K562 (cell line): ENCODE data around the gene CCND3. TPM values are rescaled to one million over a fixed set of nuclear protein-coding genes. Genes with fewer than 3 reads are reported as not detected.

Source experiments
- CCAR2 ChIP-seq: fragments of 200-400 bp; formaldehyde crosslinking; IDR thresholded peaks from 2 replicates; pipeline ENCODE4 v1.6.1; 2017; ENCODE audit warnings: mild to moderate bottlenecking, low read depth, low read length
- CHD2 ChIP-seq: IDR thresholded peaks from 2 replicates; pipeline ENCODE4 v1.6.1; 2011; ENCODE audit warnings: low read depth, low read length
- CTBP1 ChIP-seq: fragments of 450-650 bp; IDR thresholded peaks from 2 replicates; pipeline ENCODE4 v1.6.1; 2016; ENCODE audit warnings: borderline replicate concordance
- IRF2 ChIP-seq: sonication (generic); formaldehyde crosslinking; IDR thresholded peaks from 2 replicates; pipeline ENCODE4 v1.8.1; 2022; ENCODE audit warnings: mild to moderate bottlenecking, missing genetic modification reagents
- NRF1 ChIP-seq, 2 experiments: fragments of 450-650 bp; IDR thresholded peaks in 1 of 2; conservative IDR thresholded peaks in 1 of 2; 2 replicates each; pipeline ENCODE4 v1.6.1; 2014; ENCODE audit warnings: mild to moderate bottlenecking in 2 of 2
- PCBP2 ChIP-seq: fragments of 200-400 bp; formaldehyde crosslinking; IDR thresholded peaks from 2 replicates; pipeline ENCODE4 v1.6.1; 2018; ENCODE audit warnings: low read length, low read depth, mild to moderate bottlenecking, moderate library complexity; ENCODE audit not compliant: poor library complexity, severe bottlenecking
- PHF20 ChIP-seq: fragments of 450-650 bp; IDR thresholded peaks from 2 replicates; pipeline ENCODE4 v1.6.1; 2018; ENCODE audit not compliant: partially characterized antibody
- PTBP1 ChIP-seq: fragments of 200-400 bp; formaldehyde crosslinking; IDR thresholded peaks from 2 replicates; pipeline ENCODE4 v1.6.1; 2017; ENCODE audit warnings: low read depth, low read length
- YY1 ChIP-seq, 3 experiments: IDR thresholded peaks; 2 replicates each; pipeline ENCODE4 v1.6.1; 2011; ENCODE audit warnings: low read length in 2 of 3, mild to moderate bottlenecking in 2 of 3, moderate library complexity in 2 of 3, borderline replicate concordance in 1 of 3, control low read depth in 1 of 3, low read depth in 1 of 3; ENCODE audit not compliant: insufficient read depth in 3 of 3, insufficient replicate concordance in 2 of 3, control insufficient read depth in 1 of 3, insufficient read length in 1 of 3; ENCODE audit errors: extremely low read depth in 1 of 3
- ZFP1 ChIP-seq: fragments of 450-650 bp; formaldehyde crosslinking; IDR thresholded peaks from 2 replicates; pipeline ENCODE4 v1.4.0; 2020; ENCODE audit warnings: mild to moderate bottlenecking, mixed read lengths
- polyA plus RNA-seq, 8 experiments: library from polyadenylated mRNA; depleted of rRNA in 4 of 8; stranded (reverse) in 5 of 8; unstranded in 3 of 8; fragments of >200 nt; fragmentation: Nextera tagmentation in 2 of 8; fragmentation: Illumina TruSeq in 1 of 8; extraction: Ambion mirVana in 2 of 8; extraction: Trizol in 1 of 8; gene quantifications; 2 replicates each; pipeline versions ENCODE4 v1.2.1 to v1.2.3, GENCODE V29; 2011 to 2014; ENCODE audit warnings: inconsistent platforms in 1 of 8, missing spikeins in 1 of 8
- total RNA-seq, 7 experiments: library from RNA; depleted of rRNA in 6 of 7; stranded (reverse); fragments of >200 nt in 6 of 7; fragmentation: Illumina TruSeq in 2 of 7; extraction: Trizol in 2 of 7; gene quantifications; 2 replicates each; pipeline versions ENCODE4 v1.2.1 to v1.2.3, GENCODE V29; 2011 to 2021; ENCODE audit warnings: low replicate concordance in 1 of 7
- TF ChIP-seq, protein P1 (sequence below): fragments of 250-450 bp; sonication (Bioruptor Pico); IDR thresholded peaks from 2 replicates; pipeline ENCODE4 v1.5.1; 2021; ENCODE audit warnings: mild to moderate bottlenecking
- TF ChIP-seq, protein P2 (sequence below): fragments of 450-650 bp; IDR thresholded peaks from 2 replicates; pipeline ENCODE4 v1.6.1; 2017; ENCODE audit warnings: antibody characterized with exemption
- TF ChIP-seq, protein P3 (sequence below): sonication (generic); formaldehyde crosslinking; IDR thresholded peaks from 2 replicates; pipeline ENCODE4 v1.8.0; 2022; ENCODE audit warnings: mild to moderate bottlenecking, missing genetic modification reagents, borderline replicate concordance
- TF ChIP-seq, protein P4 (sequence below): fragments of 250-450 bp; sonication (Bioruptor Pico); IDR thresholded peaks from 2 replicates; pipeline ENCODE4 v1.5.0; 2021; ENCODE audit warnings: mild to moderate bottlenecking, moderate library complexity
- TF ChIP-seq, protein P5 (sequence below): fragments of 250-450 bp; sonication (Bioruptor Pico); IDR thresholded peaks from 2 replicates; pipeline ENCODE4 v1.4.0; 2020

The CCND3 gene
- total and polyA plus RNA-seq, 9 of the 15 experiments (the other 6 are each of a cell fraction or from before 2014, with no cell fraction given) = 21.5 to 204 (median 97.4) TPM

DNA sequence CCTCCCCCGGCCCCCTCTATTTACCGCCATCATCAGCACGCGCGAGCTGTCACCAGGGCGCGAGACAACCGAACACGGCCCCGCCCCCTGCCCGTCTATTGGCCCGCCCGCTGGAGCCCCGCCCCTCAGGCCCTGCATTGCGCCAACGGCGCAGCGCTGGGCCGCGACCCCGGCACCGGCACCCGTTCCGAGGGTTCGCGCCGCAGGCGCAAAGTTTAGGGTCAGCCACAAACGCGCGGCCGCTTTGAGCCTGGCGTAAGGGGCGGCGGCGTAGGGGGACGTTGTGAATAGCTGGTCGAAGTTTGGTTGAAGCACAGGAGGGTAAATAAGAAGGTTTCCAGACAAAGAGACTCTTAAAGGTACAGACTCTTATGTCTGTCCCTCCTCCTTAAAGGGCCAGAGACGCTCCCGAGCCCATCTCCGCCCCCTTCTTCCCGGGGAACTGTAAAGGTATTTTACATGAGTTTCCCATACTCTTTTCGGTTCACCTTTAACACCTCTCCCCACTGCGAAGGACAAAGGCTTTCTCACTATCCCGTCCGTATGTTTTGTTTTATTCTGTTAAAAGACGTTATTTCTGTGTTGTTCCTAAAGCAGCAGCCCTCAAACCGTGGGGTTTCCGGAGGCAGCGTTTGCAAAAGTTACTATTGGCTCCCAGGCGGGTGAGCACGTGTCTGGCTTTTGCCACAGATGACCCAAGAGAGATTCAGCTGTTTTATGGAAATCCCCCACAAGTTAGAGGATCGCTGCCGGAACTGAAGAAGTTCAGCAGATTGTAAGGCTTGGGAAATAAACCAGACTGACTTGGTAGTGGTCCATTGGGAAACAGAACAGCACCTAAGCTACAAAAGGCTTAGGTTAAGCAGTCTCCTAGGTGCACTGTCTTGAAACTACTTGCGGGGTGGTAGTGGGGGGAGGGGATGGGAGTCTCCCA lies 46.0 kb downstream of the CCND3 start, which contains the start of gene USP49 (continued):
- TF ChIP-seq, protein P1, sequence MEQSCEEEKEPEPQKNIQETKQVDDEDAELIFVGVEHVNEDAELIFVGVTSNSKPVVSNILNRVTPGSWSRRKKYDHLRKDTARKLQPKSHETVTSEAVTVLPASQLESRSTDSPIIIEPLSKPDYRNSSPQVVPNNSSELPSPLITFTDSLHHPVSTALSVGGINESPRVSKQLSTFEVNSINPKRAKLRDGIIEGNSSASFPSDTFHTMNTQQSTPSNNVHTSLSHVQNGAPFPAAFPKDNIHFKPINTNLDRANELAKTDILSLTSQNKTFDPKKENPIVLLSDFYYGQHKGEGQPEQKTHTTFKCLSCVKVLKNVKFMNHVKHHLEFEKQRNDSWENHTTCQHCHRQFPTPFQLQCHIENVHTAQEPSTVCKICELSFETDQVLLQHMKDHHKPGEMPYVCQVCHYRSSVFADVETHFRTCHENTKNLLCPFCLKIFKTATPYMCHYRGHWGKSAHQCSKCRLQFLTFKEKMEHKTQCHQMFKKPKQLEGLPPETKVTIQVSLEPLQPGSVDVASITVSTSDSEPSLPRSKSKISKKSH (CRISPR knock-in tag) = no peak
- TF ChIP-seq, protein P2, sequence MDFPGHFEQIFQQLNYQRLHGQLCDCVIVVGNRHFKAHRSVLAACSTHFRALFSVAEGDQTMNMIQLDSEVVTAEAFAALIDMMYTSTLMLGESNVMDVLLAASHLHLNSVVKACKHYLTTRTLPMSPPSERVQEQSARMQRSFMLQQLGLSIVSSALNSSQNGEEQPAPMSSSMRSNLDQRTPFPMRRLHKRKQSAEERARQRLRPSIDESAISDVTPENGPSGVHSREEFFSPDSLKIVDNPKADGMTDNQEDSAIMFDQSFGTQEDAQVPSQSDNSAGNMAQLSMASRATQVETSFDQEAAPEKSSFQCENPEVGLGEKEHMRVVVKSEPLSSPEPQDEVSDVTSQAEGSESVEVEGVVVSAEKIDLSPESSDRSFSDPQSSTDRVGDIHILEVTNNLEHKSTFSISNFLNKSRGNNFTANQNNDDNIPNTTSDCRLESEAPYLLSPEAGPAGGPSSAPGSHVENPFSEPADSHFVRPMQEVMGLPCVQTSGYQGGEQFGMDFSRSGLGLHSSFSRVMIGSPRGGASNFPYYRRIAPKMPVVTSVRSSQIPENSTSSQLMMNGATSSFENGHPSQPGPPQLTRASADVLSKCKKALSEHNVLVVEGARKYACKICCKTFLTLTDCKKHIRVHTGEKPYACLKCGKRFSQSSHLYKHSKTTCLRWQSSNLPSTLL = no peak
- no peak for TF ChIP-seq PTBP1
- peak in 2 of 3 experiments; percentile 7 to 63 for TF ChIP-seq YY1 (IDR thresholded peaks at IDR 0.05; ENCODE audit: borderline replicate concordance in 1 of 3, control insufficient read depth in 1 of 3, extremely low read depth in 1 of 3, insufficient read depth in 3 of 3, insufficient read length in 1 of 3, insufficient replicate concordance in 2 of 3, low read depth in 1 of 3, low read length in 2 of 3)
- peak; percentile 52; the same call in 1 of the 2 replicates for TF ChIP-seq CHD2
- no peak for TF ChIP-seq PHF20
- TF ChIP-seq NRF1 (conservative IDR thresholded peaks at IDR 0.05 in 1 of 2, IDR thresholded peaks at IDR 0.05 in 1 of 2) = peak; percentile 83 to 85
- TF ChIP-seq CTBP1 = no peak; the same call in 1 of the 2 replicates
- no peak for TF ChIP-seq PCBP2
- no peak for TF ChIP-seq CCAR2
- TF ChIP-seq, protein P3, sequence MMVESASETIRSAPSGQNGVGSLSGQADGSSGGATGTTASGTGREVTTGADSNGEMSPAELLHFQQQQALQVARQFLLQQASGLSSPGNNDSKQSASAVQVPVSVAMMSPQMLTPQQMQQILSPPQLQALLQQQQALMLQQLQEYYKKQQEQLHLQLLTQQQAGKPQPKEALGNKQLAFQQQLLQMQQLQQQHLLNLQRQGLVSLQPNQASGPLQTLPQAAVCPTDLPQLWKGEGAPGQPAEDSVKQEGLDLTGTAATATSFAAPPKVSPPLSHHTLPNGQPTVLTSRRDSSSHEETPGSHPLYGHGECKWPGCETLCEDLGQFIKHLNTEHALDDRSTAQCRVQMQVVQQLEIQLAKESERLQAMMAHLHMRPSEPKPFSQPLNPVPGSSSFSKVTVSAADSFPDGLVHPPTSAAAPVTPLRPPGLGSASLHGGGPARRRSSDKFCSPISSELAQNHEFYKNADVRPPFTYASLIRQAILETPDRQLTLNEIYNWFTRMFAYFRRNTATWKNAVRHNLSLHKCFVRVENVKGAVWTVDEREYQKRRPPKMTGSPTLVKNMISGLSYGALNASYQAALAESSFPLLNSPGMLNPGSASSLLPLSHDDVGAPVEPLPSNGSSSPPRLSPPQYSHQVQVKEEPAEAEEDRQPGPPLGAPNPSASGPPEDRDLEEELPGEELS (CRISPR knock-in tag) = no peak
- TF ChIP-seq IRF2 (CRISPR knock-in tag) = no peak
- TF ChIP-seq, protein P4, sequence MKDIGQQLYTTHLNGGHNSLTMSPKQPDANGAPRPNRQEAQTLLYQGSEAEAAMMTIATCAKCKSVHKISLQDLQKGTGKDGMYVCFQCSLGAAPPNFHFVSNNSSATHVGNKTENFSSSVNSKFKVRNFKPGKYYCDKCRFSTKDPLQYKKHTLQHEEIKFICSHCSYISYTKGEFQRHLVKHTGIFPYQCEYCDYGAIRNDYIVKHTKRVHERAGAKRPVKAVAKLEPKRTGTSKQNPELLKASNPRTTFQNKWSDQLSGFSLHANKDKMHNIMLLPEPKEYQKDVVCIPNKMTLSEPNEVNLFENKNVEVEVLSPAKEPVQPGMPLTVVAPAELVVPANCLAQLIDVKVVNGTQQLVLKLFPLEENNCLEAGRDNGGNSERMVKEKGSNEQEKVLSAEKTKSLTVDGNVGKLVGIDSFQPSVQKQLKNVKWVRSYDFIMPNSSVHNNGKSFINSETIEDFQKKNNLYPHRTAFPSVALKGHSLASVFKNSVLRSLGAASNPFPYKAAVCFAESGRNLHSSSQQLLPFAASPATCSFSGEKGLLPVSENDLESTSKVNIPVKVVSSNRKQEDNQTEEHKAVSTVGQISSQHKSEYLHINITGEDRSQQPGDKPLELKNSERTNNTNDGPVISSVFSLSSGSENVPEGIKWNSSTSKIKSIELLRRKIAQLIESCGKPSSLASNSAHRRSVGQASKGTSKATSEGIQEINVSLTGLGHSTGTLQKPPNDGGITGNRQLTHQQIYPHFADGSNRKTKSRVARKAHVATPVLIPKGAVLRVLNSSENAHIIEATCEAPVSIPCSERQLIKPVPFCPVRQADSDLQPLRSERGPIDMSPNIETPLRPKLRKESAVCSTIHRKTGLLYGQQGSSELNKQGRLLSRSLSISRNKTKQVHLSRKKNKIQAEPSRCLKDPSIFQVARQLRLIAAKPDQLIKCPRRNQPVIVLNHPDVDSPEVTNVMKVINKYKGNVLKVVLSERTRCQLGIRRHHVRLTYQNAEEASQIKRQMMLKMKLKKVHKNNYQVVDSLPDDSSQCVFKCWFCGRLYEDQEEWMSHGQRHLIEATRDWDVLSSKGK = no peak
- no peak for TF ChIP-seq ZFP1
- TF ChIP-seq, protein P5, sequence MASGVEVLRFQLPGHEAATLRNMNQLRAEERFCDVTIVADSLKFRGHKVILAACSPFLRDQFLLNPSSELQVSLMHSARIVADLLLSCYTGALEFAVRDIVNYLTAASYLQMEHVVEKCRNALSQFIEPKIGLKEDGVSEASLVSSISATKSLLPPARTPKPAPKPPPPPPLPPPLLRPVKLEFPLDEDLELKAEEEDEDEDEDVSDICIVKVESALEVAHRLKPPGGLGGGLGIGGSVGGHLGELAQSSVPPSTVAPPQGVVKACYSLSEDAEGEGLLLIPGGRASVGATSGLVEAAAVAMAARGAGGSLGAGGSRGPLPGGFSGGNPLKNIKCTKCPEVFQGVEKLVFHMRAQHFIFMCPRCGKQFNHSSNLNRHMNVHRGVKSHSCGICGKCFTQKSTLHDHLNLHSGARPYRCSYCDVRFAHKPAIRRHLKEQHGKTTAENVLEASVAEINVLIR (CRISPR knock-in tag) = no peak
